Measurements from ENCODE around the gene MYO5B.

DNA sequence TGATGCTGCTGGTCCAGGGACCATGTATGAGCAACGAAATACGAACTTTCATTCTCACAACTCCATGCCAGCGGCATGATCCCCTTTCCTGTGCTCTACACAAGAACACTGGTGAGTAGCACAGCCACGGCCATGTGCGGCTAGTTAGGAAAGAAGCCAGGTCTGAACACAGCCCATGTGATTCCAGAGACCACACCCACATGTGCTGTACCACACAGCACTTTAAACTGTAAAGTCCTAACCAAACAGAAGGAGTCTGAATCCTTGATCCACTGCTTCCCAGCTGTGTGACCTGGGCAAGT lies 348.6 kb downstream of the MYO5B start:
- TF ChIP-seq, protein P1, sequence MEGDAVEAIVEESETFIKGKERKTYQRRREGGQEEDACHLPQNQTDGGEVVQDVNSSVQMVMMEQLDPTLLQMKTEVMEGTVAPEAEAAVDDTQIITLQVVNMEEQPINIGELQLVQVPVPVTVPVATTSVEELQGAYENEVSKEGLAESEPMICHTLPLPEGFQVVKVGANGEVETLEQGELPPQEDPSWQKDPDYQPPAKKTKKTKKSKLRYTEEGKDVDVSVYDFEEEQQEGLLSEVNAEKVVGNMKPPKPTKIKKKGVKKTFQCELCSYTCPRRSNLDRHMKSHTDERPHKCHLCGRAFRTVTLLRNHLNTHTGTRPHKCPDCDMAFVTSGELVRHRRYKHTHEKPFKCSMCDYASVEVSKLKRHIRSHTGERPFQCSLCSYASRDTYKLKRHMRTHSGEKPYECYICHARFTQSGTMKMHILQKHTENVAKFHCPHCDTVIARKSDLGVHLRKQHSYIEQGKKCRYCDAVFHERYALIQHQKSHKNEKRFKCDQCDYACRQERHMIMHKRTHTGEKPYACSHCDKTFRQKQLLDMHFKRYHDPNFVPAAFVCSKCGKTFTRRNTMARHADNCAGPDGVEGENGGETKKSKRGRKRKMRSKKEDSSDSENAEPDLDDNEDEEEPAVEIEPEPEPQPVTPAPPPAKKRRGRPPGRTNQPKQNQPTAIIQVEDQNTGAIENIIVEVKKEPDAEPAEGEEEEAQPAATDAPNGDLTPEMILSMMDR (conservative IDR thresholded peaks at IDR 0.05; ENCODE audit: low read depth, low read length): no peak
- TF ChIP-seq POLR2A (IDR thresholded peaks at IDR 0.05; ENCODE audit: low read depth, low read length) (no peak), BHLHE40 (IDR thresholded peaks at IDR 0.05; ENCODE audit: low read depth, low read length) (no peak), MXI1 (IDR thresholded peaks at IDR 0.05; ENCODE audit: borderline replicate concordance, low read depth, low read length) (no peak), CHD1 (IDR thresholded peaks at IDR 0.05; ENCODE audit: low read depth, low read length) (no peak), MAZ (IDR thresholded peaks at IDR 0.05; ENCODE audit: borderline replicate concordance, low read depth, low read length) (no peak), FOS (IDR thresholded peaks at IDR 0.05; ENCODE audit: low read depth, low read length) (no peak), MAFK (IDR thresholded peaks at IDR 0.05; ENCODE audit: low read depth, low read length) (no peak), RAD21 (IDR thresholded peaks at IDR 0.05; ENCODE audit: low read length) (no peak), SMC3 (IDR thresholded peaks at IDR 0.05; ENCODE audit: low read depth, low read length) (no peak), CEBPB (IDR thresholded peaks at IDR 0.05; ENCODE audit: low read depth, low read length) (no peak)
- TF ChIP-seq, protein P2, sequence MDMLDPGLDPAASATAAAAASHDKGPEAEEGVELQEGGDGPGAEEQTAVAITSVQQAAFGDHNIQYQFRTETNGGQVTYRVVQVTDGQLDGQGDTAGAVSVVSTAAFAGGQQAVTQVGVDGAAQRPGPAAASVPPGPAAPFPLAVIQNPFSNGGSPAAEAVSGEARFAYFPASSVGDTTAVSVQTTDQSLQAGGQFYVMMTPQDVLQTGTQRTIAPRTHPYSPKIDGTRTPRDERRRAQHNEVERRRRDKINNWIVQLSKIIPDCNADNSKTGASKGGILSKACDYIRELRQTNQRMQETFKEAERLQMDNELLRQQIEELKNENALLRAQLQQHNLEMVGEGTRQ (IDR thresholded peaks at IDR 0.05; ENCODE audit: low read depth, low read length): peak; percentile 27; the same call in 1 of the 2 replicates

Data from IMR-90 (cell line).